ENCODE measurements around the gene NDUFB10.
"Not testable (repeated sequence)": the region's sequence is repeated elsewhere in the genome, so short reads cannot be mapped to it uniquely, and the experiment has no call there.

DNA sequence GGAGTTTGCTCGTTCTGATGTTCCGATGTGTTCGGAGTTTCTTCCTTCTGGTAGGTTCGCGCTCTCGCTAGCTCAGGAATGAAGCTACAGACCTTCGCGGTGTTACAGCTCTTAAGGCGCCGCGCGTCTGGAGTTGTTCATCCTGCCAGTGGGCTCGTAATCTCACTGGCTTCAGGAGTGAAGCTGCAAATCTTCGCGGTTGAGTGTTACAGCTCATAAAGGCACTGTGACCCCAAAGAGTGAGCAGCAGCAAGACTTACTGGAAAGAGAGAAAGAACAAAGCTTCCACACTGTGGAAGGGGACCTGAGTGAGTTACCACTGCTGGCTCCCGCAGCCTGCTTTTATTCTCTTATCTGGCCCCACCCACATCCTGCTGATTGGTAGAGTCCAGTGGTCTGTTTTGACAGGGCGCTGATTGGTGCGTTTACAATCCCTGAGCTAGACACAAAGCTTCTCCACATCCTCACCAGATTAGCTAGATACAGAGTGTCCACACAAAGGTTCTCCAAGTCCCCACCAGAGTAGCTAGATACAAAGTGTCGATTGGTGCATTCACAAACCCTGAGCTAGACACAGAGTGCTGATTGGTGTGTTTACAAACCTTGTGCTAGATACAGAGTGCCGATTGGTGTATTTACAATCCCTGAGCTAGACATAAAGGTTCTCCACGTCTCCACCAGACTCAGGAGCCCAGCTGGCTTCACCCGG lies 1.8 kb upstream of the NDUFB10 start:
- TF ChIP-seq, protein P1, sequence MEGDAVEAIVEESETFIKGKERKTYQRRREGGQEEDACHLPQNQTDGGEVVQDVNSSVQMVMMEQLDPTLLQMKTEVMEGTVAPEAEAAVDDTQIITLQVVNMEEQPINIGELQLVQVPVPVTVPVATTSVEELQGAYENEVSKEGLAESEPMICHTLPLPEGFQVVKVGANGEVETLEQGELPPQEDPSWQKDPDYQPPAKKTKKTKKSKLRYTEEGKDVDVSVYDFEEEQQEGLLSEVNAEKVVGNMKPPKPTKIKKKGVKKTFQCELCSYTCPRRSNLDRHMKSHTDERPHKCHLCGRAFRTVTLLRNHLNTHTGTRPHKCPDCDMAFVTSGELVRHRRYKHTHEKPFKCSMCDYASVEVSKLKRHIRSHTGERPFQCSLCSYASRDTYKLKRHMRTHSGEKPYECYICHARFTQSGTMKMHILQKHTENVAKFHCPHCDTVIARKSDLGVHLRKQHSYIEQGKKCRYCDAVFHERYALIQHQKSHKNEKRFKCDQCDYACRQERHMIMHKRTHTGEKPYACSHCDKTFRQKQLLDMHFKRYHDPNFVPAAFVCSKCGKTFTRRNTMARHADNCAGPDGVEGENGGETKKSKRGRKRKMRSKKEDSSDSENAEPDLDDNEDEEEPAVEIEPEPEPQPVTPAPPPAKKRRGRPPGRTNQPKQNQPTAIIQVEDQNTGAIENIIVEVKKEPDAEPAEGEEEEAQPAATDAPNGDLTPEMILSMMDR (IDR thresholded peaks at IDR 0.05), result not testable (repeated sequence)
- TF ChIP-seq POLR2A (IDR thresholded peaks at IDR 0.05), result not testable (repeated sequence)
